GM23248 (cell line): Measurements from ENCODE around the gene SWAP70. TPM values are rescaled to one million over a fixed set of nuclear protein-coding genes. Genes with fewer than 3 reads are reported as not detected.

ENCODE experiments used
- DNase-seq: peaks from one replicate; pipeline ENCODE4 v3.0.0-alpha.2; 2015
- H2AFZ ChIP-seq: fragments of 200-600 bp; sonication (generic); 2 replicates; pipeline ENCODE4 v1.6.1; 2016; ENCODE audit warnings: antibody characterized with exemption
- H3F3A ChIP-seq: fragments of 200-600 bp; sonication (generic); 2 replicates; pipeline ENCODE4 v1.6.1; 2016; ENCODE audit warnings: mild to moderate bottlenecking, antibody characterized with exemption, mixed run types; ENCODE audit not compliant: insufficient read depth
- H3K27ac ChIP-seq: fragments of 200-600 bp; sonication (generic); 2 replicates; pipeline ENCODE4 v1.5.1; 2016; ENCODE audit warnings: mild to moderate bottlenecking
- H3K27me3 ChIP-seq: fragments of 200-600 bp; sonication (generic); replicated peaks from 2 replicates; pipeline ENCODE4 v1.6.1; 2016; ENCODE audit warnings: mild to moderate bottlenecking; ENCODE audit not compliant: insufficient read depth
- H3K36me3 ChIP-seq: fragments of 200-600 bp; sonication (generic); 2 replicates; pipeline ENCODE4 v1.6.1; 2016; ENCODE audit warnings: low read depth, mild to moderate bottlenecking
- H3K4me1 ChIP-seq: fragments of 200-600 bp; sonication (generic); 2 replicates; pipeline ENCODE4 v1.6.1; 2016; ENCODE audit warnings: mild to moderate bottlenecking; ENCODE audit not compliant: insufficient read depth
- H3K4me2 ChIP-seq: fragments of 200-600 bp; sonication (generic); one replicate; pipeline ENCODE4 v1.6.1; 2016; ENCODE audit warnings: mild to moderate bottlenecking; ENCODE audit not compliant: unreplicated experiment
- H3K4me3 ChIP-seq: fragments of 200-600 bp; sonication (generic); 2 replicates; pipeline ENCODE4 v1.5.1; 2016; ENCODE audit warnings: mild to moderate bottlenecking
- H3K79me2 ChIP-seq: fragments of 200-600 bp; sonication (generic); 2 replicates; pipeline ENCODE4 v1.6.1; 2016; ENCODE audit warnings: mild to moderate bottlenecking; ENCODE audit not compliant: insufficient read depth
- H3K9ac ChIP-seq: fragments of 200-600 bp; sonication (generic); 2 replicates; pipeline ENCODE4 v1.6.1; 2016; ENCODE audit warnings: mild to moderate bottlenecking
- H3K9me2 ChIP-seq: fragments of 200-600 bp; sonication (generic); 2 replicates; pipeline ENCODE4 v1.6.1; 2016; ENCODE audit warnings: mixed run types, mild to moderate bottlenecking, moderate library complexity; ENCODE audit not compliant: insufficient read depth
- H3K9me3 ChIP-seq: fragments of 200-600 bp; sonication (generic); one replicate; pipeline ENCODE4 v1.6.1; 2017; ENCODE audit warnings: low read depth
- H4K20me1 ChIP-seq: fragments of 200-600 bp; sonication (generic); 2 replicates; pipeline ENCODE4 v1.6.0; 2016; ENCODE audit not compliant: insufficient read depth
- EZH2 ChIP-seq: fragments of 200-600 bp; sonication (generic); IDR thresholded peaks from 2 replicates; pipeline ENCODE4 v1.6.1; 2018; ENCODE audit warnings: antibody characterized with exemption, mild to moderate bottlenecking; ENCODE audit not compliant: insufficient read depth, poor library complexity, severe bottlenecking
- EZH2phosphoT487 ChIP-seq: fragments of 200-600 bp; sonication (generic); IDR thresholded peaks from 2 replicates; pipeline ENCODE4 v1.6.1; 2018; ENCODE audit warnings: antibody characterized with exemption, moderate library complexity, mild to moderate bottlenecking, low read depth; ENCODE audit not compliant: insufficient read depth
- WGBS, 2 experiments: methylation state at CpG; one replicate each; pipeline ENCODE4 v1.1.6; 2015 to 2017; ENCODE audit warnings: low lambda C conversion rate in 2 of 2, low coverage in 1 of 2; ENCODE audit errors: missing lambda C conversion rate in 2 of 2; 5-methylcytosine and 5-hydroxymethylcytosine counted together
- in situ Hi-C: fragments of 300-500 bp; cut with MboI; formaldehyde crosslinking; loops from 2 replicates; pipeline ENCODE4 v1.15.0; 2020
- polyA plus RNA-seq: library from polyadenylated mRNA; unstranded; fragments of >200 nt; fragmentation: Nextera tagmentation; extraction: Ambion mirVana; gene quantifications from 2 replicates; pipeline ENCODE4 v1.2.1, GENCODE V29; 2016
- total RNA-seq: library from RNA; depleted of rRNA; stranded (reverse); fragments of >200 nt; shearing (Covaris generic); gene quantifications from 2 replicates; pipeline ENCODE4 v1.2.3, GENCODE V29; 2014

SWAP70 gene
- total and polyA plus RNA-seq, 2 experiments from 2014 or later = 46.4 to 73.3 TPM

DNA sequence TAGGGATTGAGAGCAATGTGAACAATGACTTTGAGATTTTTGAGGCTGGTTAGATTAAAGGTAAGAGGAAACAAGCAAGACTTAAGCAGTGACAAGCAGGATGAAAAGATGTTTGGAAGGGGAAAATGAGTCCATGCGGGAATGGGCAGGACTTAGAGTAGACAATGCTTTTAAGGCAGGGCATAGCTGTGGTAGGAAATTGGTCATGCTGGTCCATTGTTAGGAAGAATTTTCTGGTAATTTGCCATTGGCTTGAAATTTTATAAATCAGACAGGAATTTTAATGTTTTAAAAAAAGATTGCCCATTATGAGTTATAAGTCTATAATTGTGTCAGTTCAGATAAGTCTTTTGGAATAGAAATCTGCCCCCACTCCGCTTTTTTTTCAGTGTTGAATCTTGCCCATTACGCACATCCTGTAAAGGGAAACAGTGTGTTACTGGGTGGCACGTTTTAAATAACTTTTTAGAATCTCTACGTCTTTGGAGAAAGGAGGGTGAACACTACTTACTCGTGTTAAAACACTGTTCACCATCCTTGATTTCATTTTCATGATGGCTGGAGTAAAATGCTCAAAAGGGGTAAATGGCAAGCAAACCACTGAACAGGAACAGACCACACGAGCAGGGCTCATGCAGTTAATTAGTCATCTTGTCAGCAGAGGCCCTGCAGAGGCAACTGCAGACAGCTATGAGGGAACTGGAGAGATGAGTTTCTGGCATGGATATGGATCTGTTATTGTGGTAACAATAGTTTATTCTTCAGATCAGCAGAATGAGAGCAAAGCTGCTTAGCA lies 25.0 kb downstream of the SWAP70 start:
- peaks cover 54% of the 10 kb centered on the region for H3F3A ChIP-seq
- H3K9me3 ChIP-seq = no peaks in the 10 kb centered on the region
- H3K27me3 ChIP-seq = no peaks in the 10 kb centered on the region
- peak overlapping the region; percentile 44 for H3K4me2 ChIP-seq
- H2AFZ ChIP-seq = no peak overlapping the region
- DNase-seq = peak; percentile 88
- H3K27ac ChIP-seq = peak overlapping the region; percentile 77
- TF ChIP-seq EZH2 (no peak), EZH2phosphoT487 (no peak)
- in situ Hi-C loops = no loop called here
- H3K9ac ChIP-seq = peak overlapping the region; percentile 51; the same call in 1 of the 2 replicates
- H3K9me2 ChIP-seq = no peaks in the 10 kb centered on the region
- peaks cover 93% of the 10 kb centered on the region for H3K79me2 ChIP-seq
- 41% methylated on average over 7 of the region's 7 CpGs for WGBS, 2 experiments
- H3K36me3 ChIP-seq = 0 out of 2 replicates have a peak, but pooled peaks cover 7% of the 10 kb centered on the region
- peaks cover 55% of the 10 kb centered on the region for H3K4me1 ChIP-seq
- no peaks in the 10 kb centered on the region; the same call in 1 of the 2 replicates for H4K20me1 ChIP-seq
- H3K4me3 ChIP-seq = peak overlapping the region; percentile 26; the same call in 1 of the 2 replicates

DNA sequence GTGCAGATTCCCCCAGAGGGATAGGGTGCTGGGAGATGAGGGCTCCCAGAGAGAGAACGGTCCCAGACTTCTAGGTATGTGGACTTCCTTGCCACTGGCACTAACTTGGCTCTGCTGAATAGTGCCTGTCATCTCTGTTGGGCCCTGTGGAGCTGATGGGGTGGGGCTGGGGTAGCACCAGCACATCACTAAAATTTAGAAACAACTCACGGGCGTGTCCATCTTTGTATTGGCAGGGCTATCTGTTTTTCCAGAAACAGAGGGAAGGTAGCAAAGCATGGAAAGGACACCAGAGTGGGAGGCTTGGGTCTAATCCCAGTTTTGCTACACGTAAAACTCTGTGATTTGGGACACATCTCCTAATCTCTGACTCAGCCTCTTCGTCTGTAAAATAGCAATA lies 25.8 kb downstream of the SWAP70 start:
- in situ Hi-C loops = loop anchor here (10.0 kb wide), 1 partner anchor 75 kb away; no protein-coding TSS in a partner anchor
- whole genome bisulfite sequencing, 2 experiments = 18 to 25% methylated on average over 5 of the region's 5 CpGs
- no peaks in the 10 kb centered on the region for H3K9me2 ChIP-seq
- TF ChIP-seq EZH2phosphoT487 (no peak), EZH2 (no peak)
- peaks cover 54% of the 10 kb centered on the region for H3F3A ChIP-seq
- peaks cover 55% of the 10 kb centered on the region for H3K4me1 ChIP-seq
- no peaks in the 10 kb centered on the region for H3K9me3 ChIP-seq
- H4K20me1 ChIP-seq = no peaks in the 10 kb centered on the region; the same call in 1 of the 2 replicates
- peak overlapping the region; percentile 44 for H3K4me2 ChIP-seq
- peak overlapping the region; percentile 51; the same call in 1 of the 2 replicates for H3K9ac ChIP-seq
- H3K27ac ChIP-seq = peak overlapping the region; percentile 77
- H2AFZ ChIP-seq = no peak overlapping the region
- peaks cover 93% of the 10 kb centered on the region for H3K79me2 ChIP-seq
- H3K36me3 ChIP-seq = peaks cover 14% of the 10 kb centered on the region; the same call in 1 of the 2 replicates
- peak overlapping the region; percentile 26 for H3K4me3 ChIP-seq
- peak; percentile 66 for DNase-seq
- no peaks in the 10 kb centered on the region for H3K27me3 ChIP-seq

DNA sequence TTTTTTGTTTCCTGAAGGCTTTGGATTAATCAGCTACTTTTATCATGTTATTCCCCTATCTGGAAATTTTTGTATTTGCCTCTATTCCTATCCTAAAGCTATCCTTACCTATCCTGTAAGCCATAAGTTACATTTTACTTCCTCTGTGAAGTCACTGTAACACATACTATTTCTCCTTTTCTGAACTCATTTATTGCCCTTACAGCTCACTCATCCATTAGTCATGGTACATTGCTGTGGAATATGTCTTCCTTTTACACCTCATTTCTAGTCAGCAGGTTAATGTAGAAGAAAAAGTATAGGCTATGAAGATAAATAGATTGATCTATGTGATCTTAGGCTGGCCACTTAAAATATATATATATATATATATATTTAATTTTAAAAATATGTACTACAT lies 28.0 kb downstream of the SWAP70 start:
- TF ChIP-seq EZH2phosphoT487 (no peak), EZH2 (no peak)
- H3K9ac ChIP-seq = no peak overlapping the region
- H4K20me1 ChIP-seq = no peaks in the 10 kb centered on the region; the same call in 1 of the 2 replicates
- no peak overlapping the region for H3K4me3 ChIP-seq
- H3K9me2 ChIP-seq = no peaks in the 10 kb centered on the region
- peak overlapping the region; percentile 29 for H3K4me2 ChIP-seq
- peaks cover 94% of the 10 kb centered on the region for H3K79me2 ChIP-seq
- peaks cover 28% of the 10 kb centered on the region for H3K36me3 ChIP-seq
- H2AFZ ChIP-seq = no peak overlapping the region
- peaks cover 50% of the 10 kb centered on the region for H3F3A ChIP-seq
- peak; percentile 76 for DNase-seq
- in situ Hi-C loops = loop anchor here (10.0 kb wide), 1 partner anchor 77 kb away; no protein-coding TSS in a partner anchor
- H3K4me1 ChIP-seq = peaks cover 55% of the 10 kb centered on the region
- H3K9me3 ChIP-seq = no peaks in the 10 kb centered on the region
- no peaks in the 10 kb centered on the region for H3K27me3 ChIP-seq
- peak overlapping the region; percentile 7; the same call in 1 of the 2 replicates for H3K27ac ChIP-seq

DNA sequence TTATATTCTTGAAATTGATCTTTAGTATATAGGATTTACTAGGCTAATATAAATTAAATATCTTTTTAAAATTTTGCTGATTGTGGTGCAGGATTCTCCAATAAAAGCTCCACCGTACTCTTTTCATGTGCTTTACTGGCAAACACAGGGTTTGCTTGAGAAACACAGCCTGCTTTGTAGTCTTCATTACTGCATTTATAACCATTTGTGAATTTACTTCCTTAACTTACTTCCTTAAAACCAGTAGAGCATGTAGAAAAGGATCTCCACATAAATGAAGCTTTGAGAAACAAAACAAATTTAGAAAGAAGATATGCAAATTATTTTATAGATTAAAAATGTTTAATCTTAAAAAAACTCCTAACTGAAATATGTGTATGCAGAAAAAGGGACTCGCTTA lies 28.8 kb downstream of the SWAP70 start:
- H3K4me1 ChIP-seq = peaks cover 50% of the 10 kb centered on the region
- H3K9me2 ChIP-seq = no peaks in the 10 kb centered on the region
- peaks cover 92% of the 10 kb centered on the region for H3K79me2 ChIP-seq
- no peaks in the 10 kb centered on the region for H3K27me3 ChIP-seq
- in situ Hi-C loops = loop anchor here (10.0 kb wide), 1 partner anchor 78 kb away; no protein-coding TSS in a partner anchor
- TF ChIP-seq EZH2 (no peak), EZH2phosphoT487 (no peak)
- no peak overlapping the region for H2AFZ ChIP-seq
- H3K27ac ChIP-seq = no peak overlapping the region
- no peaks in the 10 kb centered on the region; the same call in 1 of the 2 replicates for H4K20me1 ChIP-seq
- no peak overlapping the region for H3K4me3 ChIP-seq
- 76 to 83% methylated on average over 2 of the region's 2 CpGs for WGBS, 2 experiments
- H3K9me3 ChIP-seq = no peaks in the 10 kb centered on the region
- H3K4me2 ChIP-seq = no peak overlapping the region
- H3K9ac ChIP-seq = no peak overlapping the region
- H3F3A ChIP-seq = peaks cover 41% of the 10 kb centered on the region
- H3K36me3 ChIP-seq = peaks cover 32% of the 10 kb centered on the region
- no peak for DNase-seq
